Activated CD8-positive, alpha-beta memory T cell treated with anti-CD3 and anti-CD28 coated beads, Interleukin-2, amount 10 ng/mL, durations not matched to agents 7 days and 5 days (primary cell): ENCODE data around the gene MAPK11. TPM values are rescaled to one million over a fixed set of nuclear protein-coding genes. Genes with fewer than 3 reads are reported as not detected.
A peak's percentile ranks its signal among the peaks of the same experiment; 100 is the strongest.

Experiments used
- ATAC-seq: fragments of 150-1000 bp; cut with Tn5 transposase; one replicate; pipeline ENCODE4 v1.10.0; 2021; ENCODE audit warnings: moderate library complexity
- CTCF ChIA-PET: fragments of 350-600 bp; sonication (Branson Sonifier 250); formaldehyde crosslinking; loops from one replicate; lab custom pipeline; 2021; ENCODE audit warnings: antibody characterized with exemption; lab: Charles Lee
- DNase-seq: peaks from one replicate; pipeline ENCODE4 v3.0.0-alpha.2; 2020
- H3K27ac Mint-ChIP-seq: one replicate; pipeline ENCODE4 v1.8.0; 2021; ENCODE audit warnings: mild to moderate bottlenecking, mixed read lengths
- H3K27me3 Mint-ChIP-seq: one replicate; pipeline ENCODE4 v1.8.0; 2021; ENCODE audit warnings: mixed read lengths
- H3K36me3 Mint-ChIP-seq: one replicate; pipeline ENCODE4 v1.8.0; 2021; ENCODE audit warnings: mild to moderate bottlenecking, mixed read lengths
- H3K4me1 Mint-ChIP-seq: one replicate; pipeline ENCODE4 v1.8.0; 2021; ENCODE audit warnings: mixed read lengths
- H3K4me3 Mint-ChIP-seq: one replicate; pipeline ENCODE4 v1.8.0; 2021; ENCODE audit warnings: mild to moderate bottlenecking, moderate library complexity, mixed read lengths
- H3K9me3 Mint-ChIP-seq: one replicate; pipeline ENCODE4 v1.8.0; 2022; ENCODE audit warnings: low read depth, mixed read lengths
- total RNA-seq, 2 experiments: library from RNA; stranded (reverse); gene quantifications; one replicate each; pipeline ENCODE4 v1.2.3, GENCODE V29; 2021

MAPK11 gene
- total RNA-seq, 2 experiments from 2014 or later, result 16.5 to 18.5 TPM

GRCh38 chr22:50266994-50267393 lies 3.2 kb downstream of the MAPK11 start:
- peaks cover 19% of the 10 kb centered on the region for H3K4me1 Mint-ChIP-seq
- no peak overlapping the region for H3K4me3 Mint-ChIP-seq
- H3K36me3 Mint-ChIP-seq, result no peaks in the 10 kb centered on the region
- ATAC-seq (no peak), DNase-seq (no peak)
- H3K27ac Mint-ChIP-seq, result no peak overlapping the region
- H3K9me3 Mint-ChIP-seq, result no peaks in the 10 kb centered on the region
- CTCF ChIA-PET, result interaction anchor here (1.0 to 4.7 kb wide), 5 partner anchors 9 to 74 kb away, joined by 3 to 25 read pairs (median 4); partner anchors contain the start of gene HDAC10
- H3K27me3 Mint-ChIP-seq, result peaks cover 5% of the 10 kb centered on the region

GRCh38 chr22:50264946-50265669 lies 5.1 kb downstream of the MAPK11 start:
- Mint-ChIP-seq H3K4me3 (no peak overlapping the region), H3K4me1 (peaks cover 14% of the 10 kb centered on the region), H3K36me3 (no peaks in the 10 kb centered on the region), H3K27ac (no peak overlapping the region), H3K9me3 (no peaks in the 10 kb centered on the region), H3K27me3 (peaks cover 6% of the 10 kb centered on the region)
- ATAC-seq (no peak), DNase-seq (no peak)
- CTCF ChIA-PET, result interaction anchor here (0.7 to 4.2 kb wide), 2 partner anchors 11 to 23 kb away, joined by 3 to 19 read pairs; no protein-coding TSS in a partner anchor

DNA sequence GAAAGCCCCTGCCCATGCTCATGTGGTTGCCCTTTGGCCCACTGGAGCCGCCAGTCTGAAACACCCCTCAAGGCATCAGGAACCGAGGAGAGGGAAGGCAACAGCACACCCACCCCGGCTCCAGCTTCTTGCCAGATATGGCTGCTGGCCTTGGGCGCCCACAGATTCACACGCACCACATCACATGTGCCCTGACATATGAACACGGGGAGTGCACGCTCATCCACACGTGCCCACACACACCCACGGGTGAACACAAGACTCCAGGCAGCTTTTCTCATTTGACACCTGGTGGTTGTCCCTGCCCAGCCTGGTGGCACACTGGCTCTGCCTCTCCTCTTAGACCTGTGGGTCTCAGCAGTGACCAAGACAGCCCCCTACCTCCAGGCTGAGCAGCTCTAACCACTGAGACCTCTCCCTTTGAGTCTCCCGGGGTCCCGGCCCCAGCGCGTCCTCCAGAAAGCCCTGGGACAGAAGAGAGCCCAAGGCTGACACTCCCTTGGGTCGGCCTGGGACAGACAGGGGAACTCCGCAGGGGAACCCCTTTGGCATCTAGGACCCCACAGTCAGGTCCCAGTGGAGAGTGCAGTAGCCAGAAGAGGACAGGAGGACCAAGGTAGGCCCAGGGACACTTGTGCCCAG lies 6.0 kb downstream of the MAPK11 start:
- H3K36me3 Mint-ChIP-seq, result no peaks in the 10 kb centered on the region
- peaks cover 6% of the 10 kb centered on the region for H3K27me3 Mint-ChIP-seq
- no peak overlapping the region for H3K4me3 Mint-ChIP-seq
- no peak overlapping the region for H3K27ac Mint-ChIP-seq
- H3K4me1 Mint-ChIP-seq, result peaks cover 13% of the 10 kb centered on the region
- no peak for DNase-seq
- CTCF ChIA-PET, result interaction anchor here (1.4 to 4.2 kb wide), 3 partner anchors 12 to 233 kb away, joined by 4 to 19 read pairs (median 6); no protein-coding TSS in a partner anchor
- H3K9me3 Mint-ChIP-seq, result no peaks in the 10 kb centered on the region
- no peak for ATAC-seq

GRCh38 chr22:50262973-50263617 lies 7.1 kb downstream of the MAPK11 start:
- H3K27me3 Mint-ChIP-seq, result peaks cover 6% of the 10 kb centered on the region
- H3K4me3 Mint-ChIP-seq, result no peak overlapping the region
- H3K9me3 Mint-ChIP-seq, result no peaks in the 10 kb centered on the region
- no peak overlapping the region for H3K27ac Mint-ChIP-seq
- CTCF ChIA-PET, result interaction anchor here (1.4 to 2.1 kb wide), 5 partner anchors 10 to 358 kb away, joined by 3 to 6 read pairs (median 4); no protein-coding TSS in a partner anchor
- no peak for DNase-seq
- H3K4me1 Mint-ChIP-seq, result peaks cover 8% of the 10 kb centered on the region
- no peak for ATAC-seq
- no peaks in the 10 kb centered on the region for H3K36me3 Mint-ChIP-seq

GRCh38 chr22:50262460-50262911 lies 7.7 kb downstream of the MAPK11 start:
- H3K27me3 Mint-ChIP-seq, result peaks cover 6% of the 10 kb centered on the region
- CTCF ChIA-PET, result interaction anchor here (0.8 to 2.1 kb wide), 8 partner anchors 10 to 358 kb away, joined by 3 to 8 read pairs (median 4); no protein-coding TSS in a partner anchor
- ATAC-seq (no peak), DNase-seq (no peak)
- no peaks in the 10 kb centered on the region for H3K36me3 Mint-ChIP-seq
- no peak overlapping the region for H3K27ac Mint-ChIP-seq
- H3K9me3 Mint-ChIP-seq, result no peaks in the 10 kb centered on the region
- H3K4me1 Mint-ChIP-seq, result peaks cover 6% of the 10 kb centered on the region
- peak overlapping the region; percentile 46 for H3K4me3 Mint-ChIP-seq

DNA sequence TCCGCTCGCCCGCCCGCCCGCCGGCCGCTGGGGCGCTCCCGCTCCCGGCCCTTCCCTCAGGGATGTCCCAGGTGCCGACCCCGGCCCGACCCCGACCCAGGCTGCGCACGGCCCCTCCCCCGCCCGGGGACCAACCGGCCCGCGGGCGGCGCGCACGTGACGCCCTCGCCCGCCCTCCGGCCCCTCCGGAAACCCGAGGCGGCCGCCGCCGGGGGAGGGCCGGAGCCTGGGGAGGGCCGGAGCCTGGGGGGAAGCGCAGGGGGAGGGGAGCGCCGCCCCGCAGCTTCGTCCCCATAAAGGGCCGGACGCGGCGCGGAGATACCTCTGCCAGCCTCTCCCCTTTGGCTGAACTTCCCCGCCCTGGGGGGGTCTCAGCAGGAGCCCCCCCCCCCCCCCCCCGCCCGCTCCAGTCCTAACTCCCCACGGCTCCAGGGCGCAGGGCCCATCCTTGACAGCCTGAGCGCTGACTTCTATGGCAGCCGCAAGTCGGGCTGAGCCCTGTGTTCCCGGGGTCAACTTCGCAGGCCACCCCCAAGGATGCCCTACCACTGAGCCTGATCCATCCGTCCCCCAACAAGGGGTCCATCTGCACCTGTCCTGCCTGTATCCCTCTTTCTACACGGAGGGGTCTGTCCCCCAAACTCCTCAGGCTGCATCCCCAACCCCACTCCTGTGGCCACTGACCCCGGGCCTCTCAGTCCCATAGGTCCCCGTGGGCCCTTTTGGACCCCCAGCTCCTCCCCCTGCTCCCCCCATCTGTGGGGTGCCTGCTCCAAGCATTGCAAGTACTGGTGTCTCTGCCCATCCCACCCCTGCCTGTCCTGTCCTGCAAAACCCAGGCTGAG lies 8.3 kb downstream of the MAPK11 start, which contains the start of gene MAPK12:
MAPK12 (minus strand) TSS at position 69 of the 845 bp plus-strand sequence. CDS start 174 bp downstream, outside the sequence.
- Mint-ChIP-seq H3K4me3 (peak within 1 kb of the TSS; percentile 46), H3K4me1 (peaks cover 6% of the 10 kb centered on the region), H3K36me3 (no peaks in the 10 kb centered on the region), H3K9me3 (no peaks in the 10 kb centered on the region), H3K27me3 (peaks cover 6% of the 10 kb centered on the region), H3K27ac (no peak within 1 kb of the TSS)
- CTCF ChIA-PET, result interaction anchor here (0.8 to 2.1 kb wide), 8 partner anchors 9 to 359 kb away, joined by 3 to 8 read pairs (median 4); partner anchors contain the start of gene HDAC10
- DNase-seq (no peak), ATAC-seq (peak; percentile 21)

DNA sequence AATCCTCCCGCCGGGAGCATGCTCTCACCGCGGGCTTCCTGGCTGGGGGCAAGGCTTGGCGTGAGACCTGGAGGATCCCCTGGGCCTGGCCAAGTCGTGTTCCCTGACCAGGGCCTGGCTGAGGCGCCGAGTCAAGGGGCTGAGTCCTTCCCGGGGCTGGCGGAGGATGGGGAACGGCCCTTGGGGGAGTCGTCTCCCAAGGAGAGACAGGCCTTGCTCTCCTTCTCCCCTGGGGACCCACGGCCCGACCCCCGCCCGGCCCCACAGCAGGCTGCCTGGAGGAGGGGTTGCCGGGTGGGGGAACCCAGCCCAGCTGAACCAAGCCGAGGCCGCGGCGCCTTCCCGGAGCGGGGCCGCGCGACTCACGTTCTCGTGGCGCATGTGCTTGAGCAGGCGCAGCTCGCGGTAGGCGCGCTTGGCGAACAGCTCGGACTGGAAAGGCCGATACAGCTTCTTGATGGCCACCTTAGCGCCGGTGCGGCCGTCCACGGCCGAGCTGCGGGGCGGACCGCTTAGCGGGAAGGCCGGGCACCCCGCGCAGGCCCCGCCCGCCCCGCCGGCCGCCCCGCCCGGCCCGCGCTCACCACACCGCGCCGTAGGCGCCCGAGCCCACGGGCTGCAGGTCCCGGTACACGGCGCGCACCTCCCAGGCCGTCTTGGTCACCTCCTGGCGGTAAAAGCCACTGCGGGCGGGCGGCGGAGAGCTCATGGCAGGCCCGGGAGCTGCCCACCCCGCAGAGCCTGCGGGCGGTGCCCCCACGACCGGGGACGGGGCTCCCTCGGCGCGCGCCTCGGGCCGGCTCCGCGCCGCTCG lies 9.2 kb downstream of the MAPK11 start:
- Mint-ChIP-seq H3K4me3 (peak overlapping the region; percentile 20), H3K36me3 (no peaks in the 10 kb centered on the region)
- peak; percentile 55 for ATAC-seq

GRCh38 chr22:50260434-50260800 lies 9.8 kb downstream of the MAPK11 start:
- peaks cover 6% of the 10 kb centered on the region for H3K27me3 Mint-ChIP-seq
- no peak for ATAC-seq
- no peaks in the 10 kb centered on the region for H3K9me3 Mint-ChIP-seq
- no peaks in the 10 kb centered on the region for H3K36me3 Mint-ChIP-seq
- peaks cover 6% of the 10 kb centered on the region for H3K4me1 Mint-ChIP-seq
- no peak for DNase-seq
- H3K4me3 Mint-ChIP-seq, result peak overlapping the region; percentile 20
- CTCF ChIA-PET, result interaction anchor here (1.9 kb wide), 1 partner anchor 15 kb away, joined by 8 read pairs; no protein-coding TSS in a partner anchor
- H3K27ac Mint-ChIP-seq, result no peak overlapping the region

More for the DNA sequence above, 9.2 kb downstream of the MAPK11 start:
- Mint-ChIP-seq H3K27me3 (peaks cover 6% of the 10 kb centered on the region), H3K27ac (no peak overlapping the region), H3K4me1 (peaks cover 6% of the 10 kb centered on the region), H3K9me3 (no peaks in the 10 kb centered on the region)
- DNase-seq, result no peak
- CTCF ChIA-PET, result interaction anchor here (1.3 to 2.1 kb wide), 3 partner anchors 10 to 81 kb away, joined by 4 to 8 read pairs (median 5); partner anchors contain the start of gene HDAC10

- H3K4me3 Mint-ChIP-seq, result no peak overlapping the region
- no peaks in the 10 kb centered on the region for H3K36me3 Mint-ChIP-seq
- CTCF ChIA-PET, result interaction anchor here (1.2 to 1.5 kb wide), 2 partner anchors 13 to 239 kb away, joined by 5 read pairs; no protein-coding TSS in a partner anchor
These were observed 10.9 kb downstream of the MAPK11 start for GRCh38 chr22:50259302-50259701.

GRCh38 chr22:50258361-50259292 lies 11.6 kb downstream of the MAPK11 start:
- Mint-ChIP-seq H3K27ac (no peak overlapping the region), H3K36me3 (no peaks in the 10 kb centered on the region), H3K4me1 (peaks cover 6% of the 10 kb centered on the region), H3K27me3 (peaks cover 6% of the 10 kb centered on the region), H3K4me3 (no peak overlapping the region), H3K9me3 (no peaks in the 10 kb centered on the region)
- ATAC-seq, result no peak
- CTCF ChIA-PET, result interaction anchor here (1.2 to 1.5 kb wide), 2 partner anchors 14 to 239 kb away, joined by 5 read pairs; no protein-coding TSS in a partner anchor
- no peak for DNase-seq

More at GRCh38 chr22:50259302-50259701, 10.9 kb downstream of the MAPK11 start:
- no peak for ATAC-seq
- DNase-seq, result no peak
- H3K9me3 Mint-ChIP-seq, result no peaks in the 10 kb centered on the region
- peaks cover 6% of the 10 kb centered on the region for H3K27me3 Mint-ChIP-seq
- H3K27ac Mint-ChIP-seq, result no peak overlapping the region
- peaks cover 6% of the 10 kb centered on the region for H3K4me1 Mint-ChIP-seq
